ENCODE results near the gene SPSB1. TPM values are rescaled to one million over a fixed set of nuclear protein-coding genes. Genes with fewer than 3 reads are reported as not detected.

Gene SPSB1
- total RNA-seq, 4 donors from 2014 or later = 69.3 to 168 (median 94.1) TPM

DNA sequence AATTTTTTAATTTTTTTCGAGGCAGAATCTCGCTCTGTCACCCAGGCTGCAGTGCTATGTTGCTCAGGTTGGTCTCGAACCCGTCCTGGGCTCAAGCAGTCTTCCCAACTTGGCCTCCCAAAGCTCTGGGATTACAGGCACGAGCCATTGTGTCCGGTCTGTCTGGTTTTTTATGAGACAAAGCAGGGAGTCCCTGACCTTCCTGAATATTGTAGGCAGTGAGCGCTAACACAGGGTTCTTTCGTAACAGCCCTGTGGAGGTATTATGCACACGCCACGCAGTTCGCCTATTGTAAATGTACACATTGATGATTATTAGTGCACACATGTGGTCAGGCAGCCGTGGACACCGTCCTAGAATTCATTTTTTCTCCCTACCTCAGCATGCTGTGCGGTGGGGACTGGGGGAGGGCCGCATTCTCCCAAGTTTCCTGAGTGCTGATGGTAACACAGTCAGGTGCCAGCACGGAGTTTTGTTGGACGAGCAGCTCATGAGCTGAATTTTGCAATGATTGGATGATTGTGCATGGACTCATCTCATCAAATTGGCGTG is 19.6 kb downstream of the SPSB1 start:
- H3K27ac ChIP-seq = no peak overlapping the region
- no peaks in the 10 kb centered on the region for H3K27me3 ChIP-seq
- no peak for DNase-seq
- TF ChIP-seq, protein P1, sequence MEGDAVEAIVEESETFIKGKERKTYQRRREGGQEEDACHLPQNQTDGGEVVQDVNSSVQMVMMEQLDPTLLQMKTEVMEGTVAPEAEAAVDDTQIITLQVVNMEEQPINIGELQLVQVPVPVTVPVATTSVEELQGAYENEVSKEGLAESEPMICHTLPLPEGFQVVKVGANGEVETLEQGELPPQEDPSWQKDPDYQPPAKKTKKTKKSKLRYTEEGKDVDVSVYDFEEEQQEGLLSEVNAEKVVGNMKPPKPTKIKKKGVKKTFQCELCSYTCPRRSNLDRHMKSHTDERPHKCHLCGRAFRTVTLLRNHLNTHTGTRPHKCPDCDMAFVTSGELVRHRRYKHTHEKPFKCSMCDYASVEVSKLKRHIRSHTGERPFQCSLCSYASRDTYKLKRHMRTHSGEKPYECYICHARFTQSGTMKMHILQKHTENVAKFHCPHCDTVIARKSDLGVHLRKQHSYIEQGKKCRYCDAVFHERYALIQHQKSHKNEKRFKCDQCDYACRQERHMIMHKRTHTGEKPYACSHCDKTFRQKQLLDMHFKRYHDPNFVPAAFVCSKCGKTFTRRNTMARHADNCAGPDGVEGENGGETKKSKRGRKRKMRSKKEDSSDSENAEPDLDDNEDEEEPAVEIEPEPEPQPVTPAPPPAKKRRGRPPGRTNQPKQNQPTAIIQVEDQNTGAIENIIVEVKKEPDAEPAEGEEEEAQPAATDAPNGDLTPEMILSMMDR (IDR thresholded peaks at IDR 0.05) = no peak
- TF ChIP-seq POLR2A (IDR thresholded peaks at IDR 0.05) = no peak
- H3K36me3 ChIP-seq = no peaks in the 10 kb centered on the region
- H3K9me3 ChIP-seq = no peaks in the 10 kb centered on the region
- H3K4me3 ChIP-seq = no peak overlapping the region
- H3K4me1 ChIP-seq = peaks cover 0 to 23% (median 2%) of the 10 kb centered on the region in 4 donors

- Histone ChIP-seq H3K9me3 (no peaks in the 10 kb centered on the region), H3K27me3 (no peaks in the 10 kb centered on the region), H3K27ac (no peak overlapping the region), H3K4me3 (no peak overlapping the region), H3K36me3 (no peaks in the 10 kb centered on the region), H3K4me1 (peaks cover 0 to 36% (median 7%) of the 10 kb centered on the region in 4 donors)
- DNase-seq = no peak
- TF ChIP-seq, protein P1 (IDR thresholded peaks at IDR 0.05) = no peak
- no peak for TF ChIP-seq POLR2A (IDR thresholded peaks at IDR 0.05)
Observed at GRCh38 chr1:9313576-9313975, 20.9 kb downstream of the SPSB1 start.

DNA sequence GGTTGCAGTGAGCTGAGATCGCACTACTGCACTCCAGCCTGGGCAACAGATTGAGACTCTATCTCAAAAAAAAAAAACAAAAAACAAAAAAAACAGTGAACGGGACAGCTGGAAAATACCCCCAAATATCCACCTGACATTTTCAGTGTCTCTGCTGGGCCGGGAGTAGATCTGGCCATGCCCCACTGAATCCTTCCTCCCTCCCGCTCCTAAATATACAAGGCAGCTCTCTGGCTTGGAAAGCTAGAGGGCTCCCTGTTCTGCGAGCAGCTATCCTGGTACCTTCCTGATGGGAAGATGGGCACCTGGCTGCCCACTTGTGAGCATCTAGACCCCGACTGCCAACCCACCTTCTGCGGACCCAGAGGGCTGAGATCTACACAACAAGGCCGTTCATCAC is 21.4 kb downstream of the SPSB1 start:
- TF ChIP-seq POLR2A (IDR thresholded peaks at IDR 0.05) = no peak
- TF ChIP-seq, protein P1 (IDR thresholded peaks at IDR 0.05) = no peak
- no peaks in the 10 kb centered on the region for H3K9me3 ChIP-seq
- no peak for DNase-seq
- H3K4me3 ChIP-seq = no peak overlapping the region
- H3K27me3 ChIP-seq = no peaks in the 10 kb centered on the region
- H3K4me1 ChIP-seq = peaks cover 0 to 35% (median 8%) of the 10 kb centered on the region in 4 donors
- no peak overlapping the region for H3K27ac ChIP-seq
- no peaks in the 10 kb centered on the region for H3K36me3 ChIP-seq

DNA sequence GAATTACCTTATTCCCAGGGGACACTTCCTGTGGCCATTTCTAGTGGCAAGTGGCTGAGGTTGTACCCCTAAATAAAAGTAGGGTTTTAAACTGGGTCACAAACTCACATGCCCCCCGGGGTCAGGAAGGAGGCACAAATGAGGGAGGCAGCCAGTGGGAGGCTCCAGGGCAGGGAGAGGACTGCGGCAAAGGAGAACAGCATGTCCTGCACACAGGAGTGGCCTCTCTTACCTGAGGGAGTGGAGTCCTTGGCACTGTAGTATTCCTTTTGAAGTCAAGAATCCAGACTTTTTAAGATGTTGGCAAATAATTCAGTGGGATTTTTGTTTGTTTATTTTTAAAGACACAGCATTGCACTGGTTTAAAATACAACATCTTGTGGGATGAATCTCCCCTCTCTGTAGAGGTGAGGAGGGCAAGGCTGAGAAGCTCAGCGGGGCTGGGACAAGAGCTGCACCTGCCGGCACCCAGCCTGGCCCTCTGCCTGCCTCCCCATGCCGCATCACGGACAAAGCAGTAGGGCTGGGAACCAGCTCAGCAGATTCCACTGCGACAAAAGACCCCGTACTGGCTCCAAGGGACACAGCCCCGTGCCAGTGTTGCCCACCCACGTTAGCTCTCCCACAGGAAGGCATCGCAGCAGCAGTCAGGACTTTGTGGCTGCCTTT is 22.2 kb downstream of the SPSB1 start:
- Histone ChIP-seq H3K9me3 (no peaks in the 10 kb centered on the region), H3K27me3 (no peaks in the 10 kb centered on the region), H3K4me1 (peaks cover 5 to 43% (median 13%) of the 10 kb centered on the region in 4 donors), H3K4me3 (no peak overlapping the region), H3K27ac (peak overlapping the region in 2 of 4 donors; percentile 17 to 46), H3K36me3 (no peaks in the 10 kb centered on the region)
- no peak for DNase-seq
- TF ChIP-seq, protein P1 (IDR thresholded peaks at IDR 0.05) = no peak
- no peak for TF ChIP-seq POLR2A (IDR thresholded peaks at IDR 0.05)

- peak overlapping the region in 1 of 4 donors; percentile 12 for H3K4me3 ChIP-seq
- H3K4me1 ChIP-seq = peaks cover 5 to 50% (median 13%) of the 10 kb centered on the region in 4 donors
- H3K27me3 ChIP-seq = no peaks in the 10 kb centered on the region
- peak overlapping the region in 3 of 4 donors; percentile 17 to 46 (median 46) for H3K27ac ChIP-seq
- no peaks in the 10 kb centered on the region for H3K9me3 ChIP-seq
- H3K36me3 ChIP-seq = no peaks in the 10 kb centered on the region
- no peak for DNase-seq
- TF ChIP-seq, protein P1 (IDR thresholded peaks at IDR 0.05) = no peak
- no peak for TF ChIP-seq POLR2A (IDR thresholded peaks at IDR 0.05)
Observed at GRCh38 chr1:9315411-9316079, 22.9 kb downstream of the SPSB1 start.

Measured in Peyer's patch (tissue), 4 donors.